HG02759 (cell line): ENCODE data around the gene PBX1.

Experiments used
- ATAC-seq: cut with Tn5 transposase; IDR thresholded peaks from one replicate; pipeline ENCODE4 v1.9.1; 2021; ENCODE audit warnings: mild to moderate bottlenecking, moderate library complexity; ENCODE audit not compliant: unreplicated experiment

The PBX1 gene

GRCh38 chr1:164796916-164797315 lies 237.9 kb downstream of the PBX1 start:
- ATAC-seq, result no peak

DNA sequence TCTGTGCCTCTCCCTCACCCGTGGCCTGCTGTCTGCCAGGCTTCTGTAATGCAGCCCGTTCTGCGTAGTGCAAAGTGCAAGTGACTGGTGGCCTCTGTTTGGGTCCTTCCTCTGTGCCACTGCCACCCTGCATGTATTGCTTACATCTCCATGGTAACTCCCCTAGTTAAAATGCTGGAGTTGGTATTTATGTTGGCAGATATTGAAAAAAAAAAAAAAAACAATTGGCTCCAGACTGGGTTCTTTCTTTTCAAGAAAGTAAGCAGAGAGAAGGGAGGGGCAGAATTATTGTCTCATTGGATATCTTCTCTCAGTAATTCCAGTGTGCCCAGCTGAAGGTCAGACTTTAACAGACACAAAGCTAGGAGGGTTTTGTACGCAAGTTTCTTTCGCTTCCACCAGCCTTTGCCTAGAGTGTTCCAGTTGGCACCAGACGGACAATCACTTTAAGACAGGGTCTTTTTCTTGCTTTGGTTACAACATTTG lies 242.3 kb downstream of the PBX1 start:
- no peak for ATAC-seq

DNA sequence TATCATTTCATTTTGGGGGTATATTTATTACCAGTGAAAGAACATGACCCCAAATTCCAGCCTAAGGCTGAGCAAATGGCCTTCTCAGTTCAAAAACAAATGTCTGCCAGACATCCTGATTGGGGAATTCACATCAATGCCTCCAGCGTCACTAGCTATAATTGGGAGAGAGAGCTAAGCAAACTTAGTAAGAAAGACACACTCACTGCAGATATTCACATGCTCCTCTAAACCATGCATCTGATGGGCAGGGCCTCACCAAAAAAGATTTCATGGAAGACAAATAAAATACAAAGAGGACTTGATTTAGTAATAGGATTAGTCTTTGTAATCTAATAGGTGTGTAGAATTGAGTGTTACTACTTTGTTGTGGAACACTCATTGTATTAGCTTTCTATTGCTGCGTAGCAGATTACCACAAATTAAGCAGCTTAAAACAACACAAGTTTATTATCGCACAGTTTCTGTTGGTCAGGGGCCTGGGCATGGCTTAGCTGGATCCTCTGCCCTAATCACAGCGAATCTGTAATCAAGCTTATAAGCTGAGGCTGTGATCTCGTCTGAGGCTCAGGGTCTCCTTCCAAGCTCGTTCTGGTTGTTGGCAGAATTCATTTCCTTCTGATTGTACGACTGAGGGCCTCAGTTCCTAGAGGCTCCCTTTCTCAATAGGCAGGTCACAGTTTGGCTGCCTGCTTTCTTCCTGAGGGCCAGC lies 243.0 kb downstream of the PBX1 start:
- ATAC-seq, result no peak

- no peak for ATAC-seq
Measured at GRCh38 chr1:164802529-164803282, 243.7 kb downstream of the PBX1 start.

- no peak for ATAC-seq
Measured at GRCh38 chr1:164803366-164803765, 244.4 kb downstream of the PBX1 start.

GRCh38 chr1:164804366-164804765 lies 245.4 kb downstream of the PBX1 start:
- no peak for ATAC-seq

- ATAC-seq, result no peak
Measured at GRCh38 chr1:164805399-164805798, 246.4 kb downstream of the PBX1 start.

DNA sequence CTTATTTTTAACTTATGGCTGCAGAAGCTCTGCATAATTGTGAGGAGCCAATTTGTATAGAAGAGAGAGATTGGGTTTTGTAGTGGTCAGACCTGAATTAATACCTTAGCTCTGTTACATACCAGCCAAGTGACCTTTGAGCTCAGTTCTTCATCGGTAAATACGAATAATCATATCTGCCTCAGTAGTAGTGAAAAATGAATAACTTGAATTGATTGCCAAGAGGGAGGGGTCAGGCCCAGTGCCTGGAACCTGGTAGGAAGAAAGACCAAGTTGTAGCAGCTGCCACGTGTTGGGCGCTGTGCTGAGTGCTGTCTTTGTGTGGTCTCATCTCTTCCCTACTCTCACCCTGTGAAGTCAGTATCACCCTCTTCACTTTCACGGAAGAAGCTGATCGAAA lies 247.5 kb downstream of the PBX1 start:
- ATAC-seq, result no peak

DNA sequence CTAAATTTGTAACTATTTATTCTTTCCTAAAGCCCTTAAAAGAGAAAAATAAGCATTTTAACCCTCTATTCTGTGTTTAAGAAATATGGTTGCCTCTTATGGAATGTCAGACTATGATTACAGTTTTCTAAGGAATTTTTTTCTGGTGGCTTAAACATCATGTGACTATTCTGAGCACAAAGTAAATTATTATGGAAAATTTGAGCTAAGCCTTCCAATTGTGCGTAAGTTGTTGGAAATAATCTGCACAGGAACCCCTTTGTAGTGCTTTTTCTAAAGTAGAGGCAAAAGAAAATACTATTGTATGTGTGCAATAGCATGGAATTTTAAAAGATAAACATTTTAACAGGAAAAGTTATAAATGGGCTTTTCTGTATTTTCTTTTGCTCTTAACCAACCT lies 254.8 kb downstream of the PBX1 start:
- no peak for ATAC-seq

DNA sequence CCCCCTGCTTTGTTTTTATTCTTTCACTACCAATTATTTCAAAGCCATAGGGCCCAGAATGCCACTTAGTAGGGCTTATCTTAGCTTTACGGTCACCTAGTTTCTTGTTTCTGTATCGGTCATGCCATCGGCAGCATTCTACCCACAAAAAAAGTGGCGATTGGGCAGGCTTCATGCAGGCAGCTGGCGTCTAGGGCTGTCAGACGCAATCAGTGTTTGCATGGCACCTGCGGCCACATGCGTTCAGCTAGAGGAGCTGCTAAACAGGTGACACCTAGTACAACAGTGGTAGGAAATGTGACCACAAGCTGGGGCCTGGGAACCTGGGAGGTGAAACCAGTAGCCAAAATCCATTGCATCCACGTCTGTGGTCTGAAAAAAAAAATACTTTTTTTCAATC lies 262.7 kb downstream of the PBX1 start:
- ATAC-seq, result no peak

DNA sequence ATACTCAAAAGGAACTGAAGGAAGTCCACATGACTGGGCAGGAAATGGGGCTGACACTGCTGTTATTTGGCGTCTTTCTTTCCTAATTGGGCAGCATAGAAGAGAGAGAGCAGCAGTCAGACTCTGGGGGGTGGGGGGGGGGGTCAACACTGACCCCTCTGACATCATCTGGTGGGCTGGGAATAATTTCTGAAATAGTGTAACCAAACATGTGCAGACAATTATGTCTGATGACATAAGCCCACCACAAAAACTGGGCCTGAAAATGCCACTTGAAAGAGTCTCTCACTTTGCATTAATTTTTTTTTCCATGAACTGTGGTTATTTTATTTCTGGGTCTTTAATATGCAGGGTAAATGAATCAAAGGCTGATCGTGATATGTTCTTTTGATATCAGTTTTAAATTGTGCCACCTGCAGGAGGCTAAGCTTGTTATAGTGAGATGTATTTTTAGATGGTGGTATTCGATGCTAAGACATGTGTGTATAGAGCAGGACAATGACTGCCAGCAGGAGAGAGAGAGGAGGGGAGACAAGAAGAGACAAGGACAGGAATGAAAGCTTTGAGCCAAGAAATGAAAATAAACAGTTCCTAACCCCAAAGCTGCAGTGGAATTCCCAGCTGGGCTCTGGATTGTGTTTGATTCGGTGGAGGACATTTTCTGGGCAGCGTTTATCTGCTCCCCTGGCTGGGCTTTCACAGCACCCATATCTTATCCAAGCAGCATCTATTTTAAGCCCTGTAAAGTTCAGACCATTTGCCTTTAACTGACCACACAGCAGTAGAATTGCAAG lies 264.7 kb downstream of the PBX1 start:
- no peak for ATAC-seq

DNA sequence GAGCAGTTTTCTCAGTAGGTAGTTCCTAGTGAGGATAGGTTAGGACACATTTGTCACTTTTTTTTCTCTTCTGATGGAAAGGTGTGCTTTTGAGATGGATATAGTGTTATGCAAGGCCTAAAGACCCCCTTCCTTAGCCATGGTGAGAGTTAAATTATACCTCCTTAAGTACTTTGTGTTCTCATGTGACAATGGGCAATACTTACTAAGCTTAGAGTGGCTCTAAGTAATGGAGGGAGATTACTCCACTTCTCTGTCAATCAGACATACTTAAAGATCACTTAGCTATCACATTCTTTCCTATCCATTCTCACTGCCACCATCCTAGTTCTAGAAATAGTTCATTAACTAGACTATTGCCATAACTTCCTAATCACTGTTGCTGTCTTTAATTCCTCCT lies 265.6 kb downstream of the PBX1 start:
- ATAC-seq, result no peak

GRCh38 chr1:164830628-164831027 lies 271.6 kb downstream of the PBX1 start:
- ATAC-seq, result no peak

- no peak for ATAC-seq
Measured at GRCh38 chr1:164834641-164835040, 275.7 kb downstream of the PBX1 start.

DNA sequence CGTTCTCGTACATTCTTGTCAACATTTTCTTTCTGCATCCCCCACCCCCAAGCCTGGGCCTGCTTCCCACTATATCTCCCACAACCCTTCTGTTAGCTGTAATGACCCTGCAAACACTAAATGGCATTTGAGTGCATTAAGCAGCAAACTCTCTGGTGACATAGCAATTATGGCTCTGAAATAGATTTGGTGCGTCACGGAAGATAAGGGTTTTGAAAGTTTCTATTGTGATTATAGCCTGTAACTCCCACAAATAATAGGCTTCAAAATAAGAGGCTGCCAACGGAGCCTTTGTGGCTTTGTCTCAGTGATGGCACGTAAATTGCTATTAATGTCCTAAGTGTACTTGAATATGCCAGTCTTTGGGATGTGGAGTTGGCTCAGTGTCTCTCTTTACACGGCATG lies 277.6 kb downstream of the PBX1 start:
- no peak for ATAC-seq

DNA sequence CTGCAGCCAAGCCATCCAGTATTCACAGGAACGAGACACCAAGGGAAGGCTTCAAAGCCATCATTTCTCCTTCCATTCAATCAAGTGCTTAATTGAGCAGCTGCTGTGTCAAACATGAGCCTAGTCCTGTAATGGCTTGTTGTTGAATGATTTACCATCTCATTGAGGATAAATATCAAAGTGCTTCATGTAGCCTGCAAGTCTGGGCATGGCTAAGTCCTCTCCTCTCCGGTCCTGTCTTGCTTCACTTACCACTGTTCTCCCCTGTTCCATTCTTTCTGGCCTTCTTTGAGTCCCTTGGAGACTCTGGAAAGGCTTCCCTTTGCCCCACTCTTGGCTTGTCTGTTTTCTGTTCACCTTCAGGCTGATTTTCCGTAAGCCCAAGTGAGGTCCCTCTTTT lies 279.8 kb downstream of the PBX1 start:
- no peak for ATAC-seq

DNA sequence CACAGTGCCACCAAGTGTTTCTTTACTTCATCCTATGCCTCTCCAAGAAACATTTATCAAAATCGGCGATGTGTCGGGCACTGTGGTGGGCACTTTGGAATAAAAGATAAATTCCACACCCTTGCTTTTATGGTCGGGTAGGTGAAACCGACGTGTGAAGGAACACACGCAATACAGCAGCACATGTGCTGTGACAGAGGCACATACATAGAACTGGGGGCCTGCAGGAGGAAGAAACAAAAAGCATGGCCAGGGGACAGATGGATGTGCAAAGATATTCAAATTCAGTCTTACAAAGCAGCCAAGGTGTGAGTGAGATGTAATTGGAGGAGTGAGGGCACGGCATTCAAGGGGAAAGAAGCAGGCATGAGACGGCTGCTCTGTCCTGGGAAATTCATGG lies 282.0 kb downstream of the PBX1 start:
- ATAC-seq, result no peak

DNA sequence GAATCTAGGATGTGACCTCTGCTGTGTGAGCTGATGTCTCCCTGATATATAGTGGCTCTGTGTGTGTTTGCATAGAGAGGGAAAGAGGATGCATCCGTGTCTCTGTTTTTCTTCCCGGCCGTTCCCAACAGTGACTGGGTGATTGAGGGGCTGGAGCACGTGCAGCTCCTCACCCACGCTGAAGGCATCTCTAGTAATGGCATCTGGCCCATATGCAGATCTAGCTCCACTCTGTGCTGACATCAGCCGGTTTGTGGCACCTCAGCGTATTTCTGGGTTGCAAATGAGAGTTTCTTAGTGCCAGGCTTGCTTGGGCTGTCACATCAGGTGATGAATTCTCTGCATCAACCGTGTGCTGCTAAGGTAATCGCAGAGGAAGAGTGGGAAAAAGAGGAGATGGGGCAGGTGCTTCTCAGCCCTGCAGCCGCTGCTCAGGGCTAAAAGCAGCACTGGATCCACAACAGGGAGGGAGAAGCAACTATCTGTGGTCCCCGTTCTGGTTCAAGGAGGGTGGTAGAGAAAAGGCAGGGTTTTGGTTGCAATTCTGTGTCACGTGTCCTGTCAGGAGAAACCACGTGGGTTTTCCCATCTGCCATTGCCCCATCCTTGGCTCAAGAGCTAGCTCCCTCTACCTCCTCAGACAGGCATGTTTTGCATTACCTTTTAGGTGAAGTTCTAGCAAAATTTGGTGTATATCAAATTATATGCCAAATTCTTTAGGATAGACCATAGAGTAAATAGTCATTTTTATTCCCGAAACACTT lies 282.9 kb downstream of the PBX1 start:
- no peak for ATAC-seq

DNA sequence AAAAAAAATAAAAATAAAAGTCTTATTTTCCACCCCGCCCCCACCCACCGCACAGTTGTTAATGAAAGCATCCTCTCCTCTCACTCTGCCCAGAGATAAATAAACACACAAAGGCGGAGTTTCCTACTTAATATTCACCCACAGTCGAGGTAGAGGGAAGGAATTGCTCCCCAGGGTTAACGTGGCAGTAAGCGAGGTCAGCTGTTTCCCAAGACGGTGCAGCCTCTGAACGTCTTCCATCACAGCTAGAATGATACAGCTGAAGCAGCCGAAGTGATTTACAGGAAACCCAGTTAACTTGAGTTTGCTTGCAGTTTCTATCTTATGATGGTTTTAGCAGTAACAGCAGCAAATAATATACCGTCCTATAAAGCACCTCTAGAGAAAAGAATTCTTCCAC lies 283.9 kb downstream of the PBX1 start:
- ATAC-seq, result no peak

DNA sequence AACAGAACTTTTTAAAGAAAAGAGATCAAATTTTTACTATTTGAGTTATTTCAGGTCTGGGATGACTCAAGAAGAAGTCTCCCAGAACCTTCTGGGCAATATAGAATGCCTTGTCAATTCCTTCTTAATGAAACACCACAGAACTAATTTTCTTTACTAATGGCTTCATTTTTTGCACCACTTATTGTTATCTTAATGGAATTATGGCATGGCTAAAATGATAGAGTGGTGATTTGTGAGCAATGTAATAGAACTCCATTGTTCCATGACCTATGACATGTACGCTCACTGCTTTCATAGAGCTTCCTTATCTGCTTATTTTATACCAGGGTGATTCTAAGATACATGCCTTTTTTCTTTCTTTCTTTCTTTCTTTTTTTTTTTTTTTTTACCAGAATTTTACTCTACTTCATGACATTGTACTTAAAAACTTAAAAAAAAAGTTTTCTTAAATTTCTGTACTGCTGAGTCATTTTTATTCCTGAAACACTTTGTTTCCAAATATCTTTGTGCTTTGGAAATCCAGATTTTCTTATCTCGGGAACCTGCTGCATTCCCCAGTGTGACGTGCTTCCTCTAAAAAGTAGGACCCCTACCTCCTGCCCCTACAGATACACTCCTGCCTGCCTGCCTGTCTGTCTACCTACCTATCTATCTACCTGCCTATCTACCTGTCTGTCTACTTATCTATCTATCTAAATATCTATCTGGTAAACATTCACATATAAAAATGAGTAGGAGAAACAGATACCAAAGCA lies 284.9 kb downstream of the PBX1 start:
- ATAC-seq, result no peak
